ENCODE data around the gene WAS.
"Not testable (repeated sequence)": the region's sequence is repeated elsewhere in the genome, so short reads cannot be mapped to it uniquely, and the experiment has no call there.

Gene WAS

DNA sequence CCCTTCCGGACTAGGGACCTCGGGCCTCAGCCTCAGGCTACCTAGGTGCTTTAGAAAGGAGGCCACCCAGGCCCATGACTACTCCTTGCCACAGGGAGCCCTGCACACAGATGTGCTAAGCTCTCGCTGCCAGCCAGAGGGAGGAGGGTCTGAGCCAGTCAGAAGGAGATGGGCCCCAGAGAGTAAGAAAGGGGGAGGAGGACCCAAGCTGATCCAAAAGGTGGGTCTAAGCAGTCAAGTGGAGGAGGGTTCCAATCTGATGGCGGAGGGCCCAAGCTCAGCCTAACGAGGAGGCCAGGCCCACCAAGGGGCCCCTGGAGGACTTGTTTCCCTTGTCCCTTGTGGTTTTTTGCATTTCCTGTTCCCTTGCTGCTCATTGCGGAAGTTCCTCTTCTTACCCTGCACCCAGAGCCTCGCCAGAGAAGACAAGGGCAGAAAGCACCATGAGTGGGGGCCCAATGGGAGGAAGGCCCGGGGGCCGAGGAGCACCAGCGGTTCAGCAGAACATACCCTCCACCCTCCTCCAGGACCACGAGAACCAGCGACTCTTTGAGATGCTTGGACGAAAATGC lies at the start of gene WAS:
Gene WAS, plus strand, starts transcription at position 389 of the 572 bp plus-strand sequence. Its CDS starts 55 bp downstream, at position 444.
- DNase-seq (ENCODE audit: low read depth) = no peak

DNA sequence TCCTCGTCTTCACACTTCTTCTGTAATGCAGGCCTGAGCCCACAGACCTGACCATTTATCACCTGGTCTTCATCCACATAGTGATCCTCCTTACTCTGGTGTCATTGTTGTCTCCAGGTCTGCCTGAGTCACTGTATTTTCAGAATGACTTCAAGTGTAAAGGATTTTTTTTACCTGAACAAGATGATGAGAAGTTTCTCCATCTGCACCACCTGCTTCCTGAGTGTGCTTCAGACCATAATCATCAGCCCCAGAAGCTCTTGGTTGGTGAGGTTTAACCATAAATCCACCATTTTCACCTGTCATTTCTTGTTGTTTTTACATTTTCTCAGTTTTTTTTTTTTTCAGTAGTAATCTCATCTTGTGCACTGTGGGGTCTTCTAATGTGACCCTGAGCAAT lies 47.3 kb upstream of the WAS start:
- no peak for DNase-seq (ENCODE audit: low read depth)

DNA sequence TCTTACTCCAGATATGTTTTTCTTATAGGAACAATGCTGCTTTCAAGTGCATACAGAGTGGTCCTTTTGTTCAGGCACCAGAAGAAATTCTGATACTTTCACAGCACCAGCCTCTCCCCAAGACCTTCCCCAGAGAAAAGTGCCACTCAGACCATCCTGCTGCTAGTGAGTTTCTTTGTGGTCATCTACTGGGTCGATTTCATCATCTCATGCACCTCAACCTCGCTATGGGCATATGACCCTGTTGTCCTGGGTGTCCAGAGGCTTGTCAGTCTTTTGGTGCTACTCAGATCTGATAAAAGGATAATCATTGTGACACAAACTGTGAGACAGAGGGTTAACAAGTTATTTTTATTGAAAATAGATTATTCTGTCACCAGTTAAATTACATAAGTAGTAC lies 46.8 kb upstream of the WAS start:
- no peak for DNase-seq (ENCODE audit: low read depth)

- no peak for DNase-seq (ENCODE audit: low read depth)
These were observed 37.9 kb upstream of the WAS start for GRCh38 chrX:48645669-48646068.

DNA sequence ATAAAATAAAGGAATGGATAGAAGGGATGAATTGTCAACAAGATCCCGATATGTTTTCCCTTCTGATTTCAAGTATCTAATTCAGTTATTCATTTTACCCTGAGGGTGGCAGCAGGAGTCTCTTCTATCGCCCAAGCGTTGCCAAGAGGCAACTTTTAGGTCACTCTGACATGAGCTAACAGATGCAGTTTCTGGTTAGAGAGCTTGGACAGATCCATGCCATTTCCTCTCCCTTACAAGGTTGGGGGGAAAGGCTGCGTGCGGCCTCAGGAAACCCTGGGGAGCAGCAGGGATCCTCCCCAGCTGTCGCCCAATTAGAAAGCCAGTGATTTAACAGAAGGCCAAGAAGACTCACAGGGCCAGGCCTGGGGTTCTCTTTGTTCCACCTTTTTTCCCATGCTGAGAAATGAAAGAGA lies 35.3 kb upstream of the WAS start:
- peak; percentile 59 for DNase-seq (ENCODE audit: low read depth)

DNA sequence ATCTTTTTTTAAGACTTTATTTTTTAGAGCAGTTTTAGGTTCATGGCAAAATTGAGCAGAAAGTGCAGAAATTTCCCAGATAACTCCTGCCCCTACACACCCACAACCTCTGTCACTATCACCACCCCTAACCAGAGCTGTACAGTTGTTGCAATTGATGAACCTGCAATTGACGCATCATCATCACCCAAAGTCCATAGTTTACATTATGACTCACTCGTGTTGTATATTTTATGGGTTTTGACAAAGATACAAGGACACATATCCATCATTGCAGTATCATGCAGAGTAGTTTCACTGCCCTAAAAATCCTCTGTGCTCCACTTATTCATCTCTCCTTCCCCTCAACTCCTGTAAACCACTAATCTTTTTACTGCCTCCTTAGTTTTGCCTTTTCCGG lies 34.5 kb upstream of the WAS start:
- no peak for DNase-seq (ENCODE audit: low read depth)

- DNase-seq (ENCODE audit: low read depth) = not testable (repeated sequence)
These were observed 31.5 kb upstream of the WAS start for GRCh38 chrX:48652055-48652579.

DNA sequence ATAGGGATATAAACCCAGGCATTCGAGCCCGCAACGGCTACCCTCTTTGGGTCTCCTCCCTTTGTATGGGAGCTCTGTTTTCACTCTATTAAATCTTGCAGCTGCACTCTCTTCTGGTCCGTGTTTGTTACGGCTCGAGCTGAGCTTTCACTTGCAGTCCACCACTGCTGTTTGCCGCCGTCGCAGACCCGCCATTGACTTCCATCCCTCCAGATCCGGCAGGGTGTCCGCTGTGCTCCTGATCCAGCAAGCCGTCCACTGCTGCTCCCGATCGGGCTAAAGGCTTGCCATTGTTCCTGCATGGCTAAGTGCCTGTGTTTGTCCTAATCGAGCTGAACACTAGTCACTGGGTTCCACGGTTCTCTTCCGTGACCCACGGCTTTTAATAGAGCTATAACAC lies 28.9 kb upstream of the WAS start:
- DNase-seq (ENCODE audit: low read depth) = not testable (repeated sequence)

- DNase-seq (ENCODE audit: low read depth) = not testable (repeated sequence)
These were observed 23.9 kb upstream of the WAS start for GRCh38 chrX:48659686-48660085.

- DNase-seq (ENCODE audit: low read depth) = no peak
These were observed 20.4 kb upstream of the WAS start for GRCh38 chrX:48663241-48663640.

DNA sequence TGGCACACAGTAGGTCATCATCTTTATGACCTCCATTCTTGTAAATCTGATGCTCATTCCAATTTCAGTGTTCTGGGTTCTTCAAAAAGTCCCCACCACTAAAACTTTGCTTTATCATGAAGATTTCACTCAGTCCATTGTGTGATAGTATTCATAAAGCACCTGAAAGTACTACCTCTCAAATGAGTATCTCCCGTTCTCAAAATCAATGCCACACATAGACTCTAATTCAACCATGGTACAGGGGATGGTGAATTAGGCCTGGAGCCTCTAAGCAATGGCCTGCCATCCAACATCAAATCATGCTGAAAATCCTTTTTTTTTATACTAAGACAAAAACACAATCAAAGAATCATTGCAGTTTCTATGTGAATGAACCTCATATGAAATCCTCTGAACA lies 19.4 kb upstream of the WAS start:
- DNase-seq (ENCODE audit: low read depth) = no peak

DNA sequence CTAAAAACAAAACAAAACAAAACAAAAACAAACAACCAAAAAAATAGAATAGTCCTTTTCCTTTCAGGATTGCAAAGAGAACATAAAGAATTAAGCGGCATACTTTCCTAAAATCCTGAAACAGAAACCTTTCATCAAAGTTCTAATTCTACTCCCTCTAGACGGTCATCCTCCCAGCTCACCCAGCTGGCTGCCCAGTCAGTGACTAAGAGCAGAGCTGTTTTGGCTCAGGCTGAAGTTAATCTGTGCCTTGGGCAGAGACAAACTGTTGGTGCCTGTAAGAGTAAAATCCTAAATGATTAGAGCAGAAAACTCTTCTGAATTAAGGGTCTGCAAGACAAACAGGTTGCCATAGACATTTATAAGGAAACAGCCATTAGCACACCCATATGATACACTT lies 17.6 kb upstream of the WAS start:
- no peak for DNase-seq (ENCODE audit: low read depth)

GRCh38 chrX:48666649-48667048 lies 16.9 kb upstream of the WAS start:
- no peak for DNase-seq (ENCODE audit: low read depth)

GRCh38 chrX:48667509-48667908 lies 16.1 kb upstream of the WAS start:
- no peak for DNase-seq (ENCODE audit: low read depth)

DNA sequence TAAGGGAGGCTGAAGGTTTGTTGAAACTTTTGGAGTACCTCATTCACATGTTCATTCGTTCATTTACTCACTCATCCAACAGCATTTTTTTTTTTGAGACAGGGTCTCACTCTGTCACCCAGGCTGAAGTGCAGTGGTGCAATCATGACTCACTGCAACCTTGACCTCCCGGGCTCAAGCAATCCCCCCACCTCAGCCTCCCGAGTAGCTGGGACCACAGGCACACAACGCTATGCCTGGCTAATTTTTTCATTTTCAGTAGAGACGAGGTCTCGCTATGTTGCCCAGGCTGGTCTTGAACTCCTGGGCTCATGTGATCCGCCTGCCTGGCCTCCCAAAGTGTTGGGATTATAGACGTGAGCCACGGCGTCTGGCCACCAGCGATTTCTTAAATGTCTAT lies 15.4 kb upstream of the WAS start:
- not testable (repeated sequence) for DNase-seq (ENCODE audit: low read depth)

- peak; percentile 63 for DNase-seq (ENCODE audit: low read depth)
These were observed 7.3 kb upstream of the WAS start for GRCh38 chrX:48676106-48676892.

DNA sequence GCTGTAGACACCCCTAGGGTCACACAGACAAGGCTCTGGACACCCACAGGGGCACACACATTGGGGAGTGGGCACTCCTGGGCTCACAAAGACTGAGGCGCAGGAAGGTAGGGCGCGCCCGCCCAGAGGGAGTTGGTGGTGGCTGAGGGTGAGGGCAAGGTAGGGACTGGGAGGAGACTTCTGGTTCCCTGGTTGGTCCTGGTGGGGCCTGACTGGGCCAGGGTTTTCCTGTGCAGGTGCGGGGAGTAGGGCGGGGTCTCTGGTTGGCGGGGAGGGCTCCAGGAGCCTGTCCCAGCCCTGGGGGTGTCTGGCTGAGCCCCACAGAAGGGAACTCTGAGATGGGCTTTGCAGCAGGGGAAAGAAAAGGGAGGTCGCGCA lies 6.7 kb upstream of the WAS start:
- DNase-seq (ENCODE audit: low read depth) = no peak

DNA sequence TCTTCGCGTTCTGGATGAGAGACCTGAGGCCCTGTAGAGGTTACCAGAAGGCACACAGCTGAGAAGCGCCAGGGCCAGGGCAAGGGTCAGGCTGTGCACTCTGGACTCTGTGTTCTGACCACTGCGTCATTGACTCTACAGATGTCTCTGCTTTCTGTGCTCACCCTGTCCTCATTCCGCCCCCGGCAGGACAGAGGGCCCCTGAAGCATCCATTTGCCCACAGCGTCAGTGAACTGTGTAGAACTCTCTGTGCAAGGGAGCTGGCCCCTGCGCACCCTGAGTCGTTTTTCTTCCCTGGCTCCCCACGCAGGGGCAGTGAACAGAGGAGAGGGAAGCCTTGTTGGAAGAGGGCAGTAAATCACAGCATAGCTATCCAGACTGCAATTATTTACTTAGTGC lies 6.1 kb upstream of the WAS start:
- DNase-seq (ENCODE audit: low read depth) = no peak

GRCh38 chrX:48680467-48680866 lies 3.1 kb upstream of the WAS start:
- not testable (repeated sequence) for DNase-seq (ENCODE audit: low read depth)

- not testable (repeated sequence) for DNase-seq (ENCODE audit: low read depth)
These were observed 2.7 kb upstream of the WAS start for GRCh38 chrX:48680925-48681324.

DNA sequence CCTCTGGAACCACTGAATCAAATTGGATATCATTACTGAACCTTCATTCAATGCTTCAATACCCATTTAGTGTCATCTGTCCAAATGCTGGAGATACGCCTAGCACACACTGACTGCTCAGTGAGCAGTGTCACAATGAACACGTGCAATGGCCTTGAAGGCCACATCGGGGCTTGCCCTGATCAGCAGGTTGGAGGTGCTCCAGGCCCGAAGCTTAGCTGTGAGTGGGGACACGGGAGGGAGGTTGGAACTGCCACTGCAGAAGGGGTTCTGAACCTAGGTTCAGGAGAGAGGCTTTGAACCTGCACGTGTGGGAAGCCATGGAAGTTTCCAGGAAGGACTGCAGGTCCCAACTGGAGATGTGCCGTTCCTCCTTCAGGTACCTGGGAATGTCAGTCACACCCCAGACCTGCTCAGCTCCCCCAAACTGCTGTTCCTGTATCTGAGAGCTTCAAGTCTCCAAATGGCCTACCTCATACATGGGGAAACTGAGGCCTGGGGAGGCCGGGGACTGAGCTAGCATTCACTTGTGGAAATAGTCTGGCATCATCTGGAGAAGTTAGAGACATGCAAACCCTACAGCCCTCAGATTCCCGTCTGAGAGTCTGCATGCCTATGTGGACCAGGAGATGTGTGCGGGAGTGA lies 1.9 kb upstream of the WAS start:
- no peak for DNase-seq (ENCODE audit: low read depth)

DNA sequence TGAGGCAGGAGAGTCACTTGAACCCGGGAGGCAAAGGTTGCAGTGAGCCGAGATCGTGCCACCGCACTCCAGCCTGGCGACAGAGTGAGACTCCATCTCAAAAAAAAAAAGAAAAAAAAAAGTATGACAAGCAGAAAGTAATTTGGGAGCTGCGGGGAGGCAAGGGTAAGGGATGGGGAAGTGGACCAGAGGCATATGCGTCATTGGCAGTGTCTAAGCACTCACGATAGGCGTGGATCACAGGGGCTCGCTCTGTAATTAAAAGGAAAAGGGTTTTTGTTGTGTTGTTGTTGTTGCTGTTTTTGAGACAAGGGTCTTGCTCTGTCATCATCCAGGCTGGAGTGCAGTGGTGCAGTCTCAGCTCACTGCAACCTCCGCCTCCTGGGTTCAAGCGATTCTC lies 804 bp upstream of the WAS start:
- not testable (repeated sequence) for DNase-seq (ENCODE audit: low read depth)

GRCh38 chrX:48684134-48684533 lies 535 bp downstream of the WAS start:
- no peak for DNase-seq (ENCODE audit: low read depth)

Data from stromal cell of bone marrow (primary cell).